Stimulated activated CD4-positive, alpha-beta T cell treated with anti-CD3 and anti-CD28 coated beads, TNF-alpha, amount 100 ng/mL, for 24 hours (primary cell): ENCODE measurements around the gene MAP3K20.
"Not testable (repeated sequence)": the region's sequence is repeated elsewhere in the genome, so short reads cannot be mapped to it uniquely, and the experiment has no call there.

Experiments
- DNase-seq, 3 experiments: peaks; one replicate each; pipeline ENCODE4 v3.0.0-alpha.2; 2020; ENCODE audit warnings: low read depth in 3 of 3

MAP3K20 gene

DNA sequence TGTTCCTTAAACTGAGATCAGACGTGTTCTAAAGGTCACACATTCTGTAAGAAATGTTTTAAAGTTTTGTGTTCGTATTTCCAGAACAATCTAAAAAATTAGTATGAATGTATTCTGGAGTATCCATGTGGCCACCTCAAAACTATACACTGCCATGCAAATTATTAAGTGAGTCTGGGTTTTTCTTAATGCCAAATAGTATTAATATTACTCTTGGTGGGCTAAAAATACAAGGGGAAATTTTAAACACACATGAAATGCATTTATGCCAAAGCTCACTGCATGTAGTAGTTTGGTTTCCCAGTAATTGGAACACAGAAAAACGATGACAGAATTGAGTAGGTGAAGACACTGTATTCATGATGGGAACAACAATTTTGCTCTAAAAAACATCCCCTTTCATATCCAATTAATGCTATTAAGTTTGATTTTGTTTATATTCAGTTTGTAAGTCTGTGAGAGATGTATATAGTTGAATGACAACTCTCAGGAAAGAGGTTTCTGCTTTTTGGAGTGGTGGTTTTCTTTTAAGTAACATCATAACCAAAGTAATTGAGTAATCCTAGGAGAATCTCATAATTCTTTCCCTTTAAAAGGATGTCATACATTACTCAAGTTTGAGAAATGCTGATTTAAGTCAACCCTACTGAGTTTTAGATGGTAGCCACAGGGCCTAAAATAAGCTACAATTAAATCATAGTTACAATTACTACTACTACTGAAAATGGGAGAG lies 203.3 kb downstream of the MAP3K20 start:
- no peak for DNase-seq

DNA sequence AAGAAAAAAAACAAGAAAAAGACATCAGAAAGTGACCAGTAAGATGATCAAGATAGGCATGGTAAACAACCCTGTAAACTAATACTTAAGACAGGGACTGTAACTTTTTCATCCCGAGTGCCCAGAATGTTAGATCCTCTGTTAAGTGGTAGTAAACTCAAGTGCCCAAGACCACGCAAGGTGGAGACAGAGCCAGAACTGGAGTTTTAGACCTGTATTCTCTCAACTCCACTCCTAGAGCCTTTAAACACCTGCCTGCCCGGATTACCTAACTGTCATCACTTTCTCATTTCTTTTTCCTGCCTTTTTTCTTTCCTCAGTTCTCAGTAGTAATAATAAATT lies 203.9 kb downstream of the MAP3K20 start:
- no peak for DNase-seq

DNA sequence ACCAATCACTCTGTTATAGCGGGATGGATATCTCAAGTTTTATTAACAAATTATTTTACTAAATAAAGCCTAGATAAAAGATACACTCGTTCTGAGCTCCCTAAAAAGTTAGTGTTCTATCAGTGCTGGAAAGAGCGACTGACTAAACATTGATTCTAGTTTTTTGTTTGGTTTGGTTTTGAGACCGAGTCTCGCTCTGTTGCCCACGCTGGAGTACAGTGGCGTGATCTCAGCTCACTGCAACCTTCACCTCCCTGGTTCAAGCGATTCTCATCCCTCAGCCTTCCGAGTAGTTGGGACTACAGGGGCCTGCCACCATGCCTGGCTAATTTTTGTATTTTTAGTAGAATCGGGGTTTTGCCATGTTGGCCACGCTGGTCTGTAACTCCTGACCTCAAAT lies 205.2 kb downstream of the MAP3K20 start:
- no peak for DNase-seq

DNA sequence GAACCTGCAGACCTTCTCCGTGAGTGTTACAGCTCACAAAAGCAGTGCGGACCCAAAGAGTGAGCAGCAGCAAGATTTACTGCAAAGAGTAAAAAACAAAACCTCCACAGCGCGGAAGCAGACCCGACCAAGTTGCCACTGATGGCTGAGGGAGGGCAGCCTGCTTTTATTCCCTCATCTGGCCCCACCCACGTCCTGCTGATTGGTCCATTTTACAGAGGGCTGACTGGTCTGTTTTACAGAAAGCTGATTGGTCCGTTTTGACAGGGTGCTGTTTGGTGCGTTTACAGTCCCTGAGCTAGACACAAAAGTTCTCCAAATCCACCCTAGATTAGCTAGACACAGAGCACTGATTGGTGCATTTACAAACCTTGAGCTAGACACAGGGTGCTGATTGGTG lies 206.3 kb downstream of the MAP3K20 start:
- DNase-seq, result not testable (repeated sequence)

DNA sequence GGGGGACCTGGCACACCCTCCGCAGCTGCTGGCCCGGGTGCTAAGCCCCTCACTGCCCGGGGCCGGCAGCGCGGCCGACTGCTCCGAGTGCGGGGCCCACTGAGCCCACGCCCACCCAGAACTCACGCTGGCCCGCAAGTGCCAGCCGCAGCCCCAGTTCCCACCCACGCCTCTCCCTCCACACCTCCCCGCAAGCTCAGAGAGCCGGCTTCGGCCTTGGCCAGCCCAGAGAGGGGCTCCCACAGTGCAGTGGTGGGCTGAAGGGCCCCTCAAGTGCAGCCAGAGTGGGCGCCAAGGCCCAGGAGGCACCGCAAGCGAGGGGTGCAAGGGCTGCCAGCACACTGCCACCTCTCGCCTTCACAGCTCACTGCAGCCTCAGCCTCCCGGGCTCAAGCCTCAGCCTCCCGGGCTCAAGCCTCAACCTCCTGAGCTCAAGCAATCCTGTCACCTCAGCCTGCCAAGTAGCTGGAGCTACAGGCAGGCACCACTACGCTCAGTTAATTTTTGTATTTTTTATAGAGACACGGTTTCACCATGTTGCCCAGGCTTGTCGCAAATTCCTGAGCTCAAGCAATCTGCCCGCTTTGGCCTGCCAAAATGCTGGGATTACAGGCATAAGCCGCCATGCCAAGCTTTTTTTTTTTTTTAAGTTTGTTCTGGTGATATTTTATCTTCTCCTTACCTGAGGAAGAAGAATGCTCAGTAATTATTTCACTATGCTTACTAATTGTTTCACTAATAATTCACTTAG lies 207.3 kb downstream of the MAP3K20 start:
- no peak for DNase-seq

DNA sequence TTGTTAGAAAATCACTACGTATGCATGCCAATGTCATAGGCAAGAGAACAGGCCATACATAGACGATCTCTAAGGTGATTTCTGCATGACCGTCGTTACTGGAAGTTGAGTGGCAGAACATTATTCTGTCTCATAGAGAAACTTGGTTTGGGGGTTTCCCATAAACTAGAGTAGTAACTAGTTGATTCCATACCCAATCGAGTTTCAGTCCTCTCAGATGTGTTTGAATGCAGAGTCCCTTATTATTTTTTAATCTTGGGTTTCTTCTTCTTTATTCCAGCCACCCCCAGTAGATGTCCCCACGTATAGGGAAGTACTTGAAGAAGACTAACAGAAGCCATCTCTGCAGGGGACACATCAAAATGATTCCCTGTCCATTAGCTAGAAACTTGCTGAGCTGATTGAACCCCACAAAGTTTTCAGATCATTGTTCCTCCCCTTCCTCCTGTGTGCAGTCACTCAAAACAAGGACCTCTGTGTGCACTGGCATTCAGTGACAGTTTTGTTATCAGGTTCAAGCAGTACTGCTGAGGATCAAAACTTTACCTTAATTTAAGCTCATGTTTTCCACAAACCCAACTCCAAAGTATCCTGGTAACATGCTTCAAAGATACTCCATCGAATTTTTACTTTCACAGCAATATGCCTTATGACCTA lies 210.6 kb downstream of the MAP3K20 start:
- DNase-seq, result no peak

DNA sequence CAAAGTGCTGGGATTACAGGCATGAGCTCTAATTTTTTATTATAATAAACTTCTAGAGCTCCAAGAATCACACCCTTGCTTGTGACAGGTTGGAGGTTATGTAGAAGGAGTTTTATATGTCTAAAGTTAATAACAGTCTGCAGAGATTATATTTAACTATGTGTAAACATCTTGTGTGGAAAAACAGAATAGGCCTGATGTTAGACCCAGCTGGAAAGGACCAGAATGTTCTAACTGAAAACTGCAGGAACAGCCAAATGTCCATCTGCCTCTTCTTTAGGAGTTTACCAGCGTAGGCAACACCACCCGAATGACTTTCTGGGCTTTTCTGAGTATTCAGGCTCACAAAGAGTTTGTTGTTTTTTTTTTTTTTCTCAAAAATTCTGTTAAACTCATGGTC lies 211.9 kb downstream of the MAP3K20 start:
- DNase-seq, result no peak

DNA sequence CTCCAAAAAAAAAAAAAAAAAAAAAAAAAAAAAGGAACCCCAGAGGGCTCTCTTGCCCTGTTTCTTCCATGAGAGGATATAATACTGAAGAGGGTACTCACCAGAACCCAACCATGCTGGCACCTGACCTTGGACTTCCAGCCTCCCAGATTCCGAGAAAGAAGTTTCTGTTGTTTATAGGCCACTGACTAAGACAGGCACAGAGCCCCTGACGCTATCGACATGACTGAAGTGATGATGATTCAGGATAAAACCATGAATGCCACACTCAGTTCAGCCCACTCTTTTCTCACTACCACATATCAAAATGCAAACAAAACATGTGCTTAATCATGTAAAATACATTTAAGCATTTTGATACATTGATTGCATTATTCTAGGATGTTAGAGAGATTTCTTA lies 212.9 kb downstream of the MAP3K20 start:
- peak in 1 of 3 experiments; percentile 9 for DNase-seq

DNA sequence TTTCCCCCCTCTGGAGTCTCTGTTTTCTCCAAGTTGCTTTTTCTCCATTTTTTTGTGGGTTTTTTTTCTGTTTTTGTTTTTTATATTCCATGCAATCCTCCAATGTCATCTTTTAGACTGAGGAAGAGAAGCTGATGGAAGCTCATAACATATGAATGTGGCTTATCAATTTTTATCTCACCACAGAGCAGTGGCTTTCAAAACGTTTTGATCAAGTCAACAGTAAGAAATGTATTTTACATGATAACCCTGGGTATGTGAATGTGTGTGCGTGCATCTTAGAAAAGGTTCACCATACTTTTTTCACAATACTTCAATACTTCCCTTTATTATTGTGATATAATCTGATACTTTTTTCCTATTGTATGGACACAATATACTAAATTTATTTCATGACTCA lies 214.4 kb downstream of the MAP3K20 start:
- no peak for DNase-seq

DNA sequence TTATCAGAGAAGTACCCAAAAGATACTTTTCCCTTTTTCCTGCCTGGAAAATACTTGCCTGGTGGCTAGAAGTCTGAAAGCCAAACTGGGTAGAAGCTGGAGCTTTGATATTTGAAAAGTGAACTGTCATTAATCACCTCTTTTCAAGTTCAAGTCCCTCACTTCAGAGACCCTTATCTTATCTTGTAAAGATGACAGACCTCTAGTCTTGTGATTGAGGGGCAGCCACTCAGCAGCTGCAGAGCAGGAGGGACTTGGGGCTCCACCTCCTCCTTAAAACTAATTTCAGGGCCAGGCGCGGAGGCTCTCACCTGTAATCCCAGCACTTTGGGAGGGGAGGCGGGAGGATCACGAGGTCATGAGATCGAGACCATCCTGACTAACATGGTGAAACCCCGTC lies 214.9 kb downstream of the MAP3K20 start:
- no peak for DNase-seq

DNA sequence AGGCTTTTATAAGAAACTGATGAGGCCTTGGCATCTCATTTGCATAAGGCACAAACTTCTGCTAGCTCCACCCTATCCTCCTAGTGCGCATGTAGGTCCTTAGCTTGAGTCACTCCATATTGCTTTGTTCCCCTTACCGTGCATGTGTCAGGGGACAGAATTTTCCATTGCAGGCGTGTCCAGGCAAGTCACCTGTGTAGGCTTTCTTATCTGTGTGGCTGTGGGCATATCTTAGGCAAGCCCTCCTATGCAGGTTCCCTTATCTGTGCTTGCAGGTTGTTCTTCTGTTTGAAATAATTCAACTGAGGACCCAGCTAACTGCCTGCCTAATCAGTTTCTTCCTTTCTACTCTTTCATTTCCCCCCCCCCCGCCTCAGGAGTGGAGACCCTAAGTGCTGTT lies 215.8 kb downstream of the MAP3K20 start:
- DNase-seq, result no peak

DNA sequence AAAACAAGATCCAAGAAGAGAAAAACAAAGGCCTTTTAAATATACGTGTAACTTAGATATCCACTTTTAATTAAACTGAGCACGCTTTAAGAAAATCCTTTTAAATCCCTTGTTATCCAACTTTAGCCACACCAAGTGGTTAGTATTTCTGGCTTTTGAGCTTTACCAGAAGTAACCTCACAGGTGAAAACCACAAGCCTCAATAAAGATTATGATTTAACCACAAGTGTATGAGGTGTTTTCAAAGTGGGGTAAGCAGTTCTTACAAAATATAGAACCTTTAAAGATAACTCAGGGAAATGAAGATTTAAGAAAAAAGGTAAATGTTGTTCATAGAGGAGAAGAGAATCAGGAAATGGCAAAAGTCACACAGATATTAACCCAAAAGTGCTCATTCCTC lies 220.6 kb downstream of the MAP3K20 start:
- no peak for DNase-seq

DNA sequence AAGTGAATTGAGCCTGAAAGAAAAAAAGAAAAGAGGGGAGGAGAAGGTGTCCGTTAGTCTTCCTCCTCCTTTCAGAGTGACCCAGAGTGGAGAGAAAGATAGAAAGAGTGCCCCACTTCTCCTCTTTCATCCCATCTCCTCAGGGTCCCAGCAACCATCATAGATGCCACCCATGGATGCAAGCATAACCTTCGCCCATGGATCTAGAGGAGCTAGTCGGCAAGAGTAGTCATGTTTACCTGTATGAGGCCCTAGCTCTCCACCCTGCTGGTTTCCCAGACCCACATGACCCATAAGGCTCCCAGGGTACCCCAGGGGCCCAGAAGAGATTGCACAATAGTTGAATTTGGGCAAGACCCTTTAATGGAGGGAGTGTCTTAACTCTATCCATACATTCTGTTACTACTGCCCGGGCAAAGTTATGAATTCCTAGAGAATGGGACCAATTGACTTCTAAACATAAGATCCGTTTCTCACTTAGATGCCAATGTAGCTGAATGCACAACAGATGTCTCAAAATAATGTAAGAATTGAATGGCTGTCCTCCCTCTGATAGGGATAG lies 223.0 kb downstream of the MAP3K20 start:
- DNase-seq, result no peak

DNA sequence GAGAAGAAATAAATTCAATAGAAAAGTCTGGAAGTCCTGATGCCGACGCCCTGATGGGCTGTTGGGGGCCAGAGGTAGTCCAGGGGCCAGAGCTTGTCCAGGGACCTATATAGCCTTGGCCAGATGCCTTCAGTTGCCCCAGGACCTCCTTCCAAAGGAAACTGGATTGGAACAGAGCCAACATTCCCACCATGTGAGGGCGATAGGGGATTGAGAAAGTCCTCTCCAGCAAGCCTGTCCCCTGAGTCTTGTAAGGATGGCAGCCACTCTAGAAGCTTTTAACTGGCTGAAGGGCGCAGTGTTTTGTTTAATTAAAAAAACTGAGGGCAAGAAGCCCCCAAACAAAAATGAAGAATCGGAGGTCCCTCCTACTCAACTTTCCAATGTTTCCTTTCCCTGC lies 224.1 kb downstream of the MAP3K20 start:
- DNase-seq, result no peak

DNA sequence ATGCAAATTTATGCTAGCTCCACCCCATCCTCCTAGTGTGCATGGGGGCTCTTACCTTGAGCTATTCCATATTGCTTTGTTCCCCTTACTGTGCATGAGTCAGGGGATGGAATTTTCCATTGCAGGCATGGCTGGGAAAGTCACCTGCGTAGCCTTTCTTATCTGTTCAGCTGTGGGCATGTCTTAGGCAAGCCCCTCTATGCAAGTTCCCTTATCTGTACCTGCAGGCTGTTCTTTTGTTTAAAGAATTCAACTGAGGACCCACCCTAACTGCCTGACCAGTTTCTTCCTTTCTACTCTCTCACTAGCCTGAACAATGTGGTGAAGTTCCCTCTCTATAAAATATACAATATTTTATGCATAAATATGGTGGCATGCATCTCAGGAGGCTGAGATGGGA lies 224.8 kb downstream of the MAP3K20 start:
- DNase-seq, result no peak

DNA sequence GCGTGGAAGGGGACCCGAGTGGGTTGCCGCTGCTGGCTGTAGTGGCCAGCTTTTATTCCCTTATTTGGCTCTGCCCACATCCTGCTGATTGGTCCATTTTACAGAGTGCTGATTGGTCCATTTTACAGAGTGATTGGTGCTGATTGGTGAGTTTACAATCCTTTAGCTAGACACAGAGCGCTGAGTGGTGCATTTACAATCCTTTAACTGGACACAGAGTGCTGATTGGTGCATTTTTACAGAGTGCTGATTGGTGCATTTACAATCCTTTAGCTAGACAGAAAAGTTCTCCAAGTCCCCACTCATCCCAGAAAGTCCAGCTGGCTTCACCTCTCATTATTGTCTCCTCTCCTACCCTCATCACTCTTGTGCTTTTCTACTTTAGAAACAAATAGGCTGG lies 225.9 kb downstream of the MAP3K20 start:
- not testable (repeated sequence) for DNase-seq

DNA sequence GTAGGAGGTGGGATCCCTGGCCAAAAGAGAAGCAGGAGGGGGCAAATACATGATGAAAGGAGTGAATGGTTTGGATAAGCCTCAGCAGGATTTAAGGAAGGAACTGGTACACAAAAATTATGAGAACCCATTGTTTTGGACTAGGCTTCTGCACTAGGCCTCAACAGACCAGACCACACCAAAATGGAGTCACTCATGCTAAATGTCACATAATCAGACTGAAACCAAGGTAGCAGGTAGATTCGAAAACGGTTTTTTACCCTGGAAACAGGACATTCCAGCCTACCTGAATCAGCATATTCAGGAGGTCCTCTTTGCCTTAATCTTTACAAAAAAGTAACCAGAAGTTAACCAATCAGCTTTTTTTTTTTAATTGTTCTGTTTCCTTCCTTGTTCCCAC lies 229.7 kb downstream of the MAP3K20 start:
- DNase-seq, result no peak

DNA sequence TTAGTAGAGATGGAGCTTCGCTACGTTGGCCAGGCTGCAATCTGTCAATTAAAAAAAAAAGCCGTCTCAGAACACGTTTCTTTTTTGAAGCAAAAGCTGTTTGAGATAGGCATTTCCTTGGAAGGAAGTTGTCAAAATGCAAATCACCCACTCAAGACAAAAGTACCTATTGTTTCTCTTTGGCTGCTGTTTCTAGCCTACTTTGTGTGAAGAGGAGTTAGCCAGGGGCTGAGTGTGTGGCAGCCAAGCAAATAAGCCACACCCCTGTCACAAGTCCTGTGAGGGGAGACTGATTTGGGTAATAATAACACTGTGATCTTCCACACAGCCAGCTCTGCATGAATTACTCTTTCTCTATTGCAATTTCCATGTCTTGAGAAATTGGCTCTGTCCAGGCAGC lies 231.6 kb downstream of the MAP3K20 start:
- no peak for DNase-seq

DNA sequence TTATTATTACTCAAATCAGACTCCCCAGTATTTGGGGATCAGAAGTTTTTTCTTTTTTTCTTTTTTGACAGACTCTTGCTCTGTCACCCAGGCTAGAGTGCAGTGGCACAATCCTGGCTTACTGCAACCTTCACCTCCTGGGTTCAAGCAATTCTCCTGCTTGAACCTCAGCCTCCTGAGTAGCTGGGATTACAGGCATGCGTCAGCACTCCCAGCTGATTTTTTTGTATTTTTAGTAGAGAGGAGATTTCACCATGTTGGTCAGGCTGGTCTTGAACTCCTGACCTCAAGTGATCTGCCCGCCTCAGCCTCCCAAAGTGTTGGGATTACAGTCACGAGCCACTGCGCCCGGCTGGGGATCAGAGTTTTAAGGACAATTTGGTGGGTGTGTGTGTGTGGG lies 233.7 kb downstream of the MAP3K20 start:
- not testable (repeated sequence) for DNase-seq

DNA sequence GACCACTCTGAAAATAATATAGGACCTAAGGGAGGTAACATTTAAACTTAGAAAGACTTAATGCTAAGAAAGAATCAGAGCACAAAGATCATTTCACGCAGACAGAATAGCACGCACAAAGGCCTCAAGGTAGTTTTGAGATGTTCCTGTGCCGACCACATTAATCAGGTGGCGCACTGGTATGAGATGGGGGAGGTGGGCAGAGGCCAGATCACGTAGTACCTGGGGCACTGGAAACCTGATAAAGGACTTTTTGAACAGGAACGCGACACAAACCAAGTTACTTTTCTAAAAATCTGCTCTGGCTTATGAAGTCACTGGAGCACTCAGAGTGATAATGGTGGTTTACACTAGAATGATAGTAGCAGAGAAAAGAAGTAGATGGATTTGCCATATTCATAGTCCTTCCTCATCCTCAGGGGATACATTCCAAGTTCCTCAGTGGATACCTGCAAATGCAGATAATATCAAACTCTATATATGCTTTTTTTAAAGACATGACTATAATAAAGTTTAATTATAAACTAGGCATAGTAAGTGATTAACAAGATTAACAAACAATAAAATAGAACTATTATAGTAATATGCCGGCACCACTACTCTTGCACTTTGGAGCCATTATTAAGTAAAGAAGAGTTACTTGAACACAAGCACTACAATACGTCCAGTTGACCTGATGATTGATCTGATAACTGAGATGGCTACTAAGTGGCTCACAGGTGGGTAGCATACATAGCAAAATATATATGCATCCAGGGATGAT lies 236.4 kb downstream of the MAP3K20 start:
- DNase-seq, result no peak
